ENCODE results near the gene ZFHX3. TPM values are rescaled to one million over a fixed set of nuclear protein-coding genes. Genes with fewer than 3 reads are reported as not detected.

The ZFHX3 gene
- polyA plus RNA-seq, 1 donor (not counting 4 experiments of a cell fraction or from before 2014, with no cell fraction given), result 1.2 TPM

GRCh38 chr16:72908362-72909167 lies 139.4 kb downstream of the ZFHX3 start:
- no peak for FAIRE-seq
- TF ChIP-seq, protein P1, sequence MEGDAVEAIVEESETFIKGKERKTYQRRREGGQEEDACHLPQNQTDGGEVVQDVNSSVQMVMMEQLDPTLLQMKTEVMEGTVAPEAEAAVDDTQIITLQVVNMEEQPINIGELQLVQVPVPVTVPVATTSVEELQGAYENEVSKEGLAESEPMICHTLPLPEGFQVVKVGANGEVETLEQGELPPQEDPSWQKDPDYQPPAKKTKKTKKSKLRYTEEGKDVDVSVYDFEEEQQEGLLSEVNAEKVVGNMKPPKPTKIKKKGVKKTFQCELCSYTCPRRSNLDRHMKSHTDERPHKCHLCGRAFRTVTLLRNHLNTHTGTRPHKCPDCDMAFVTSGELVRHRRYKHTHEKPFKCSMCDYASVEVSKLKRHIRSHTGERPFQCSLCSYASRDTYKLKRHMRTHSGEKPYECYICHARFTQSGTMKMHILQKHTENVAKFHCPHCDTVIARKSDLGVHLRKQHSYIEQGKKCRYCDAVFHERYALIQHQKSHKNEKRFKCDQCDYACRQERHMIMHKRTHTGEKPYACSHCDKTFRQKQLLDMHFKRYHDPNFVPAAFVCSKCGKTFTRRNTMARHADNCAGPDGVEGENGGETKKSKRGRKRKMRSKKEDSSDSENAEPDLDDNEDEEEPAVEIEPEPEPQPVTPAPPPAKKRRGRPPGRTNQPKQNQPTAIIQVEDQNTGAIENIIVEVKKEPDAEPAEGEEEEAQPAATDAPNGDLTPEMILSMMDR (optimal IDR thresholded peaks at IDR 0.05 in 1 of 3, IDR thresholded peaks at IDR 0.05 in 1 of 3, conservative IDR thresholded peaks at IDR 0.05 in 1 of 3; ENCODE audit: extremely low read depth in 1 of 3, insufficient read depth in 2 of 3, low read length in 3 of 3), result no peak
- TF ChIP-seq EZH2 (IDR thresholded peaks at IDR 0.05; ENCODE audit: low read length), result no peak
- peaks cover 4% of the 10 kb centered on the region for H4K20me1 ChIP-seq (ENCODE audit: control insufficient read depth, extremely low read depth, insufficient read depth, low read length)

GRCh38 chr16:72905581-72905980 lies 142.3 kb downstream of the ZFHX3 start:
- Histone ChIP-seq H3K79me2 (ENCODE audit: control insufficient read depth, insufficient read depth, low read length) (no peaks in the 10 kb centered on the region), H3K4me2 (ENCODE audit: control insufficient read depth, extremely low read depth, insufficient read depth, low read depth, low read length) (no peak overlapping the region), H3K36me3 (ENCODE audit: control insufficient read depth in 2 of 2, extremely low read depth in 1 of 2, insufficient read depth in 2 of 2, low read length in 2 of 2) (no peaks in the 10 kb centered on the region), H3K4me1 (ENCODE audit: control insufficient read depth, extremely low read depth, insufficient read depth, low read length) (peaks cover 4% of the 10 kb centered on the region), H3K4me3 (ENCODE audit: control insufficient read depth in 2 of 3, extremely low read depth in 1 of 3, insufficient read depth in 2 of 3, low read depth in 1 of 3, low read length in 3 of 3) (no peak overlapping the region), H3K27me3 (ENCODE audit: control insufficient read depth, extremely low read depth, insufficient read depth, low read length) (no peaks in the 10 kb centered on the region), H3K9me1 (ENCODE audit: control insufficient read depth, extremely low read depth, insufficient read depth, low read length) (no peaks in the 10 kb centered on the region), H3K9ac (ENCODE audit: control insufficient read depth, extremely low read depth, insufficient read depth, low read length) (no peak overlapping the region), H4K20me1 (ENCODE audit: control insufficient read depth, extremely low read depth, insufficient read depth, low read length) (peaks cover 3% of the 10 kb centered on the region), H3K27ac (ENCODE audit: control insufficient read depth, insufficient read depth, low read length) (no peak overlapping the region), H2AFZ (ENCODE audit: control insufficient read depth, low read length) (no peak overlapping the region), H3K9me3 (ENCODE audit: control insufficient read depth, low read depth, low read length) (no peaks in the 10 kb centered on the region)
- dilution Hi-C loops (cut with MboI; ENCODE audit: extremely low pct_ligation_motif_present, low sequenced_read_pairs), result no loop called here
- FAIRE-seq (no peak), DNase-seq (ENCODE audit: low read depth, low spot score) (peak; percentile 11)
- TF ChIP-seq EZH2 (IDR thresholded peaks at IDR 0.05; ENCODE audit: low read length), result no peak
- TF ChIP-seq, protein P1 (optimal IDR thresholded peaks at IDR 0.05 in 1 of 3, IDR thresholded peaks at IDR 0.05 in 1 of 3, conservative IDR thresholded peaks at IDR 0.05 in 1 of 3; ENCODE audit: extremely low read depth in 1 of 3, insufficient read depth in 2 of 3, low read length in 3 of 3), result no peak

More at GRCh38 chr16:72908362-72909167, 139.4 kb downstream of the ZFHX3 start:
- Histone ChIP-seq H3K9ac (ENCODE audit: control insufficient read depth, extremely low read depth, insufficient read depth, low read length) (no peak overlapping the region), H3K9me3 (ENCODE audit: control insufficient read depth, low read depth, low read length) (no peaks in the 10 kb centered on the region), H3K79me2 (ENCODE audit: control insufficient read depth, insufficient read depth, low read length) (no peaks in the 10 kb centered on the region), H3K4me2 (ENCODE audit: control insufficient read depth, extremely low read depth, insufficient read depth, low read depth, low read length) (no peak overlapping the region), H3K4me1 (ENCODE audit: control insufficient read depth, extremely low read depth, insufficient read depth, low read length) (peaks cover 4% of the 10 kb centered on the region), H3K36me3 (ENCODE audit: control insufficient read depth in 2 of 2, extremely low read depth in 1 of 2, insufficient read depth in 2 of 2, low read length in 2 of 2) (no peaks in the 10 kb centered on the region), H3K27ac (ENCODE audit: control insufficient read depth, insufficient read depth, low read length) (no peak overlapping the region), H3K27me3 (ENCODE audit: control insufficient read depth, extremely low read depth, insufficient read depth, low read length) (no peaks in the 10 kb centered on the region), H3K9me1 (ENCODE audit: control insufficient read depth, extremely low read depth, insufficient read depth, low read length) (no peaks in the 10 kb centered on the region), H2AFZ (ENCODE audit: control insufficient read depth, low read length) (no peak overlapping the region), H3K4me3 (ENCODE audit: control insufficient read depth in 2 of 3, extremely low read depth in 1 of 3, insufficient read depth in 2 of 3, low read depth in 1 of 3, low read length in 3 of 3) (no peak overlapping the region)
- DNase-seq (ENCODE audit: low read depth, low spot score), result no peak
- dilution Hi-C loops (cut with MboI; ENCODE audit: extremely low pct_ligation_motif_present, low sequenced_read_pairs), result no loop called here
